ENCODE results near the gene DLG2.

DLG2 gene

DNA sequence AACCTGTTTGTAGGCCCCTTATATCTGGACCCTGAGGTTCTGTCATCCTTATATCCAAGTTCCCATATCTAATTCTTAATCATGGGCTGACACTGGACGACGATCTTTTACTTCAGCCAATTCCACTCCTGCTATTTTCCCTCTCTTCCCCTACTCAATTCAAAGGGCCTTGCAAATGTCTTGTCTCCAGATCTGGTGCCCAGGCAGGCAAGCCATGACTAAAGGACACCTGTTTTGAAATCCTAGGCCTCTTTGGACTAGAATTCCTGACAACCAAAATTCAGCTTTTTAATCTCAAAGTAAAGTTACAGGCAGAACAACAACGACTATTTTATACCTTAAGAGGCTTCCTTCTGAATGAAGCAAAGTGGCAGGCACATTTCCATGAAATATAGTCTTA lies 963.4 kb downstream of the DLG2 start:
- H3K4me1 ChIP-seq (ENCODE audit: control insufficient read depth in 2 of 2, insufficient read depth in 2 of 2, low read length in 2 of 2): no peaks in the 10 kb centered on the region
- H3K27ac ChIP-seq (ENCODE audit: low read depth in 2 of 2, low read length in 2 of 2): no peak overlapping the region
- H3K4me3 ChIP-seq (ENCODE audit: low read length in 2 of 2): no peak overlapping the region
- no peak overlapping the region for H3K9ac ChIP-seq (ENCODE audit: low read depth in 1 of 2, low read length in 2 of 2)
- no peaks in the 10 kb centered on the region for H3K36me3 ChIP-seq (ENCODE audit: control insufficient read depth in 2 of 2, insufficient read depth in 2 of 2, low read length in 2 of 2)
- no peaks in the 10 kb centered on the region for H3K9me3 ChIP-seq (ENCODE audit: control insufficient read depth in 2 of 2, low read length in 2 of 2)
- no peaks in the 10 kb centered on the region for H3K27me3 ChIP-seq (ENCODE audit: control insufficient read depth in 2 of 2, insufficient read depth in 2 of 2, low read length in 2 of 2)

DNA sequence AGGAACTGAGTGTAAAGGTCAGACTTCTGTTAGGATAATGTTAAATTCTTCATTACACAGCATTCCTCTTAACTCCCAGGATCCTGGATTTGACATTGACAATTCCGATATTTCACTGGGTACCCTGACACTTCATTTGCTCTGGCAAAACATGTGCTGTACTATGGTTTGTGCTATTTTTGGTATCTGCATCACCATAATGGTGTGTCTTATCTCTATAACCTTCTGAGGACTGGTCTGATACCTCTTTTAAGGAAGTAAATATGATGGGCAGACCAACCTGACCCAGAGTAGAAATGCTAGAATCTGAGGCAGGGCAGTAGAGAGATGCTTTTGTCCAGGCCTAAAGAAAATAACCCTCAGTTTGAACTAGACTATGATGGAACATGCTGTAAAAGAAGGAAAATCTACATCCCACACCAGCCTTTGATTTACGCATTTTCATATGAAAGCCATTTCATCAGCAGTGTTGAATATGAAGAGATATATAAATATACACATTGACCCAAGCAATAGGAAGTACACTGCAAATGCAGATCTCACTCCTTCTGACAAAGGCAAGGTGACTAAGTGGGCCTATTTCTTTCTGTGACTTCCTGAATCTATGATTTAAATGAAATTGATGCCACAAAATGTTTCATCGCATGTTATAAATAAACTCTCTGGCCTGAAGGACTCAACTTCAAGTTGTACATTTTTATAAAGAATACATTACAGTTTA lies 966.7 kb downstream of the DLG2 start:
- Histone ChIP-seq H3K9ac (ENCODE audit: low read depth in 1 of 2, low read length in 2 of 2) (no peak overlapping the region), H3K27ac (ENCODE audit: low read depth in 2 of 2, low read length in 2 of 2) (no peak overlapping the region), H3K27me3 (ENCODE audit: control insufficient read depth in 2 of 2, insufficient read depth in 2 of 2, low read length in 2 of 2) (no peaks in the 10 kb centered on the region), H3K4me3 (ENCODE audit: low read length in 2 of 2) (no peak overlapping the region), H3K9me3 (ENCODE audit: control insufficient read depth in 2 of 2, low read length in 2 of 2) (no peaks in the 10 kb centered on the region), H3K4me1 (ENCODE audit: control insufficient read depth in 2 of 2, insufficient read depth in 2 of 2, low read length in 2 of 2) (no peaks in the 10 kb centered on the region), H3K36me3 (ENCODE audit: control insufficient read depth in 2 of 2, insufficient read depth in 2 of 2, low read length in 2 of 2) (no peaks in the 10 kb centered on the region)

DNA sequence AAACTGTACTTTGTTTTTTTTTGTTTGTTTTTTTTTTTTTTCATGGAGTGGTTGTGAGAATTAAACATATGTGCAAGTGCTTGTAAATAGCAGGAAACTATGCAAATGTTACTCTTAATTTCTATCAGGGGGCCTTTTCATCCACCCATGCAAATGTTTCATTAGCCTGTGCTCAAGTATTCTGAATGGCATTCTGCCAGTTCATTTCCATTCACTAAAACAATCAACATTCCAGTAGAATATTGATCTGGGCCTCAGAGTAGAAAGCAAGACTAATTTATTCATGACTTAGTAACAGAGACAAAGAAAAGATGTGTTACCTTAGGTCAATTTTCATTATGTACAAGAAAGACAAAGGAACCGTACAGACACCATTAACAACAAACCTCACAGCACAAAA lies 971.4 kb downstream of the DLG2 start:
- Histone ChIP-seq H3K9me3 (ENCODE audit: control insufficient read depth in 2 of 2, low read length in 2 of 2) (no peaks in the 10 kb centered on the region), H3K4me1 (ENCODE audit: control insufficient read depth in 2 of 2, insufficient read depth in 2 of 2, low read length in 2 of 2) (no peaks in the 10 kb centered on the region), H3K9ac (ENCODE audit: low read depth in 1 of 2, low read length in 2 of 2) (no peak overlapping the region), H3K27me3 (ENCODE audit: control insufficient read depth in 2 of 2, insufficient read depth in 2 of 2, low read length in 2 of 2) (no peaks in the 10 kb centered on the region), H3K4me3 (ENCODE audit: low read length in 2 of 2) (no peak overlapping the region), H3K36me3 (ENCODE audit: control insufficient read depth in 2 of 2, insufficient read depth in 2 of 2, low read length in 2 of 2) (no peaks in the 10 kb centered on the region), H3K27ac (ENCODE audit: low read depth in 2 of 2, low read length in 2 of 2) (no peak overlapping the region)

DNA sequence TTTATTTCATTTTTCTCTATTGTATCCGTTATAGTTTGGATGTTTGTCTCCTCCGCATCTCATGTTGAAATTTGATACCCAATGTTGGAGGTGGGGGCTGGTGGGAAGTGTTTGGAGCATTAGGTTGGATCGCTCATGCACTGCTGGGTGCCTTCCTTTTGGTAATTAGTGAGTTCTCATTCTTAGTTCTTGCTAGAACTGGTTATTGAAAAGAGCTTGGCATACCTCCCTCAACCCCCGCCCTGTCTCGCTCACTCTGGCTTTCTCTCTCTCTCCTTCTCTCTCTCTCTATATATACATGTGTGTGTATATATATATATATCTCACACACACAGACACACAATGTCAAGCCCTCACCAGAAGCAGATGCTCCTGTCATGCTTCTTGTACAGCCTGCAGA lies 978.7 kb downstream of the DLG2 start:
- Histone ChIP-seq H3K27ac (ENCODE audit: low read depth in 2 of 2, low read length in 2 of 2) (no peak overlapping the region), H3K27me3 (ENCODE audit: control insufficient read depth in 2 of 2, insufficient read depth in 2 of 2, low read length in 2 of 2) (no peaks in the 10 kb centered on the region), H3K4me3 (ENCODE audit: low read length in 2 of 2) (no peak overlapping the region), H3K4me1 (ENCODE audit: control insufficient read depth in 2 of 2, insufficient read depth in 2 of 2, low read length in 2 of 2) (no peaks in the 10 kb centered on the region), H3K9ac (ENCODE audit: low read depth in 1 of 2, low read length in 2 of 2) (no peak overlapping the region), H3K9me3 (ENCODE audit: control insufficient read depth in 2 of 2, low read length in 2 of 2) (no peaks in the 10 kb centered on the region), H3K36me3 (ENCODE audit: control insufficient read depth in 2 of 2, insufficient read depth in 2 of 2, low read length in 2 of 2) (no peaks in the 10 kb centered on the region)

DNA sequence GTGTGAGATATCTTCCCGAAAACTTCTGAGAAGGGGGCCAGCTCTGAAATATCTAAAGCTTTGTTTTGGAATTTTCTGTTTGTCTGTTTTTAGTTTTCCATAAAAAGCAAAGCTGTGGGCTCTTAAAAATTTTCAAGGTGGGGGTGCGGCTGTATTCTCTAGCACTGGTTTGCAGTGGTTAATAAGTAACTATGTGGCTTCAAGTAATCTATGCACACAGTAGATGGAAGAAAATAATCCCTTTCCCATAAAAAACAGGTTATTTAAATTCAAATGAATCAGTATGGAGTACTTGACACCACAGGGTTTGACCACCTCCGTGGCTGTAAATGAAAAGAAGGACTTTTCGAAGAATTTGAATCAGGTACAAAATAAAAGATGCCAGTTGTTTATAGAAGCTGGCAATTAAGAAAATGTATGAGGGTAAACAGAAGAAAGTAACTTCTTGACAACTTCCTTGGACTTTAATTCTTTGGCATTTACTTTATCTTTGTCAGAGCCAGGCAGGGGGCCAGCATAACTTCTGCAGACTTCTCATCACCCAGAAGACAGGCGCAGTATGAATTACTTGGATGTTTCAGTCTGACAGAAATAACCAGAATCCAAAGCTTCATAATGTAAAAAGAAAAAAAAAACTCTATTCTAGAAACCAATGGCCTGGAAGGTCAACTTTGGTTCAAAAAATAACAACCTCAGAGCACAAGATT lies 981.0 kb downstream of the DLG2 start:
- Histone ChIP-seq H3K4me3 (ENCODE audit: low read length in 2 of 2) (no peak overlapping the region), H3K9me3 (ENCODE audit: control insufficient read depth in 2 of 2, low read length in 2 of 2) (no peaks in the 10 kb centered on the region), H3K9ac (ENCODE audit: low read depth in 1 of 2, low read length in 2 of 2) (no peak overlapping the region), H3K27me3 (ENCODE audit: control insufficient read depth in 2 of 2, insufficient read depth in 2 of 2, low read length in 2 of 2) (no peaks in the 10 kb centered on the region), H3K36me3 (ENCODE audit: control insufficient read depth in 2 of 2, insufficient read depth in 2 of 2, low read length in 2 of 2) (no peaks in the 10 kb centered on the region), H3K27ac (ENCODE audit: low read depth in 2 of 2, low read length in 2 of 2) (no peak overlapping the region), H3K4me1 (ENCODE audit: control insufficient read depth in 2 of 2, insufficient read depth in 2 of 2, low read length in 2 of 2) (no peaks in the 10 kb centered on the region)

DNA sequence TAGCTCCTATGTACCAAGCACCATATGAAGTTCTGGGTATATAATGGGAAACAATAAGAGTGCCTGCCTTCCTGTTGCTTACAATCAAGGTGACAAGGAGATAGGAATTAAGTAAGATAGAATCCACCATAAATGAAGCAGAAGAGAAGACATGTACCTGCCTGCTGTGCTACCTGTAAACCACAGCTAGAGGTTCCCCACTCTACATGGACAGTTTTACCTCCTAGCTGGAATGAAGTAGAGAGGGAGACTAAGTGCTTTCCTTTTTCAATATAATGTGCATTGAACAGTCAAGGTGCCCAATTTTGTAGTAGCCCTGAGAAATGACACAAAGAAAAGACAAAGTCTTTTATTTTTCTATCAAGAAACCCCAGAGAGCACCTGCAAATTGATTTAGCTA lies 984.6 kb downstream of the DLG2 start:
- no peaks in the 10 kb centered on the region for H3K9me3 ChIP-seq (ENCODE audit: control insufficient read depth in 2 of 2, low read length in 2 of 2)
- H3K27ac ChIP-seq (ENCODE audit: low read depth in 2 of 2, low read length in 2 of 2): no peak overlapping the region
- no peaks in the 10 kb centered on the region for H3K4me1 ChIP-seq (ENCODE audit: control insufficient read depth in 2 of 2, insufficient read depth in 2 of 2, low read length in 2 of 2)
- no peaks in the 10 kb centered on the region for H3K27me3 ChIP-seq (ENCODE audit: control insufficient read depth in 2 of 2, insufficient read depth in 2 of 2, low read length in 2 of 2)
- no peak overlapping the region for H3K9ac ChIP-seq (ENCODE audit: low read depth in 1 of 2, low read length in 2 of 2)
- H3K36me3 ChIP-seq (ENCODE audit: control insufficient read depth in 2 of 2, insufficient read depth in 2 of 2, low read length in 2 of 2): no peaks in the 10 kb centered on the region
- no peak overlapping the region for H3K4me3 ChIP-seq (ENCODE audit: low read length in 2 of 2)

DNA sequence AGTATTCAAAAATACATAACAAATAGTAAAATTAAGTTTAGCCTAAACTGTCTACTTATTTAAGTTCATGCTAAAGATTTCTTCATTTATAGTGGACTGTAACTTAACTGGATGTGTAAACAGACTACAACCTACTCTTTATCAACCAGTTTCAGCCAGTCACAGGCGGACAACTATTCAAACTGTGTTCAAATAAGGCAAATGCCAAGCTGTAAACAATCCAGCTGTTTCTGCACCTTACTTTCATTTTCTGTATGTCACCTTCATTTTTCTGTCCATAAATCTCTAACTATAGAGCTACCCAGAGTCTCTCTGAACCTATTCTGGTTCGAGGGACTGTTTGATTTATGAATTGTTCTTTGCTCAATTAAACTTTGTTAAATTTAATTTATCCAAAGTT lies 992.8 kb downstream of the DLG2 start:
- no peak overlapping the region for H3K4me3 ChIP-seq (ENCODE audit: low read length in 2 of 2)
- H3K4me1 ChIP-seq (ENCODE audit: control insufficient read depth in 2 of 2, insufficient read depth in 2 of 2, low read length in 2 of 2): peaks cover 0 to 4% of the 10 kb centered on the region in 2 donors
- H3K9me3 ChIP-seq (ENCODE audit: control insufficient read depth in 2 of 2, low read length in 2 of 2): no peaks in the 10 kb centered on the region
- no peaks in the 10 kb centered on the region for H3K36me3 ChIP-seq (ENCODE audit: control insufficient read depth in 2 of 2, insufficient read depth in 2 of 2, low read length in 2 of 2)
- no peak overlapping the region for H3K9ac ChIP-seq (ENCODE audit: low read depth in 1 of 2, low read length in 2 of 2)
- no peak overlapping the region for H3K27ac ChIP-seq (ENCODE audit: low read depth in 2 of 2, low read length in 2 of 2)
- H3K27me3 ChIP-seq (ENCODE audit: control insufficient read depth in 2 of 2, insufficient read depth in 2 of 2, low read length in 2 of 2): no peaks in the 10 kb centered on the region

DNA sequence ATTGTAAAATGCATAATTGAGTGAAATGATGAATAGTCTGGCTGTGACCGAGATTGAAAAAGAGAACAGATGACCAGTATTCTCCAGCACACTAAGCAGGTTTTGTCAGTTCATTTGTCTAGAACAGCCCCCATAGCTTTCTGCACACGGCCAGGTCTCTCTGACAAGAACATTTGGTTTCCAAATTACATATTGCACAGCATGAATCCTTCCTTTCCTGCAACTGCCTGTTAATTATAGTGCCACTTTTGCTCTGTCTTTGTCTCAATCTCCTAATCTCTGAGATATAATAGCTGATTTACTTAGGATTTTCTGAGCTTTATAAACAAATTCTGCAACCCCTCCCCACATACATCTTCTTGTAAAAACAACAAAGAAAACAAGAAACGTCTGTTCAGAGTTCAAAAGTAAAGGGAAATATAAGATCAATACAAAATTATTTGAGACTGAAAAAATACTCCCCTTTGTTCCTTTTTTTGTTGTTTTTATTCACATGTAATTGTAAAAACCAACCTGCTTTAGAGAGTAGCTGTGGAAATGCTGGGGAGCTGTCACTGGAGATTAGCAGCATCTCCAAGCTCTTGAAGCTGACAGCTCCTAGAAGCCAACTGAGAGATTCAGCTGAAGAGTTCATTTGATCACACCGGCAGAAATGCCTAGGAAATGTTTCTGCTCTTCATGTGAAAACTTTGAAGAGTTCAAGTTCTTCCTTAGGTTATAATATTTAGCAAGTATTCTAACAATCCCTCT lies 998.1 kb downstream of the DLG2 start:
- Histone ChIP-seq H3K9ac (ENCODE audit: low read depth in 1 of 2, low read length in 2 of 2) (no peak overlapping the region), H3K4me3 (ENCODE audit: low read length in 2 of 2) (no peak overlapping the region), H3K27ac (ENCODE audit: low read depth in 2 of 2, low read length in 2 of 2) (no peak overlapping the region), H3K4me1 (ENCODE audit: control insufficient read depth in 2 of 2, insufficient read depth in 2 of 2, low read length in 2 of 2) (no peaks in the 10 kb centered on the region), H3K9me3 (ENCODE audit: control insufficient read depth in 2 of 2, low read length in 2 of 2) (no peaks in the 10 kb centered on the region), H3K36me3 (ENCODE audit: control insufficient read depth in 2 of 2, insufficient read depth in 2 of 2, low read length in 2 of 2) (no peaks in the 10 kb centered on the region), H3K27me3 (ENCODE audit: control insufficient read depth in 2 of 2, insufficient read depth in 2 of 2, low read length in 2 of 2) (no peaks in the 10 kb centered on the region)

DNA sequence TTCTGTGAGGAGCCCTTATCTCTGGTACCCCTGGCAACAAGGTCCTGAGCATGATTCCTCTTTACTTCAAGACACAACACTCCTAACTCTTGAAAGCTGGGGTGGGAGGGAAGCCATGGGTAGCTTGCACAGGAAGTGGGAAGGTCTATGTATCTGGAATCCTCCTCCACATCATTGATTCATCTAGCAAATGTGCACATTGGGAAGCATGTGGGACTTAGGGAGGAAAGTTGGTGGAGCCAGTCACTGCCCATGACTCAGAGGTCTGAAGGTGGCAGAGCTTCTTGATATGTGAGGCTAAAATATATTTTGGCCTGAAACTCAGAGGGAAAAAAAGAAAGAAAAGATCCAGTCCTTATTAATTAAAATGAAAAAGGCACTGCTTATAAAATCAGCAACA lies 1000.9 kb downstream of the DLG2 start:
- no peak overlapping the region for H3K27ac ChIP-seq (ENCODE audit: low read depth in 2 of 2, low read length in 2 of 2)
- no peak overlapping the region for H3K4me3 ChIP-seq (ENCODE audit: low read length in 2 of 2)
- no peaks in the 10 kb centered on the region for H3K36me3 ChIP-seq (ENCODE audit: control insufficient read depth in 2 of 2, insufficient read depth in 2 of 2, low read length in 2 of 2)
- H3K9ac ChIP-seq (ENCODE audit: low read depth in 1 of 2, low read length in 2 of 2): no peak overlapping the region
- no peaks in the 10 kb centered on the region for H3K4me1 ChIP-seq (ENCODE audit: control insufficient read depth in 2 of 2, insufficient read depth in 2 of 2, low read length in 2 of 2)
- H3K27me3 ChIP-seq (ENCODE audit: control insufficient read depth in 2 of 2, insufficient read depth in 2 of 2, low read length in 2 of 2): no peaks in the 10 kb centered on the region
- no peaks in the 10 kb centered on the region for H3K9me3 ChIP-seq (ENCODE audit: control insufficient read depth in 2 of 2, low read length in 2 of 2)

DNA sequence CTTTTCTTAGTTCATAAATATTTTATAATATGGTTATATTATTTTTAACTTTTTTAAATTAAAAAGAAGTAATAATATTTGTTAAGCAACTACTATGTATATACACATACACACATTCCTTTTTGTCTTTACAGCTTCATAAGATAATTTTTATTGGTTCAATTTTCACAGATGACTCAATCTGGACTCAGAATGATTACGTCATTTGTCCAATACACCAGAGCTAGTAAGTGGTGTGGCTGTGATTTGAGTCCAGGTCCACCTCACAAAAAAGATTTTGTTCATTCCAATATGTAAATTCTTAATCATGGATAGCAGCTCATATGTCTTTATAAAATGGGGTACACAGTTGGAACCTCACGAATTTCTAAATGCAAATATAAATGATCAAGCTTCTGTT lies 1014.5 kb downstream of the DLG2 start:
- no peaks in the 10 kb centered on the region for H3K36me3 ChIP-seq (ENCODE audit: control insufficient read depth in 2 of 2, insufficient read depth in 2 of 2, low read length in 2 of 2)
- no peaks in the 10 kb centered on the region for H3K9me3 ChIP-seq (ENCODE audit: control insufficient read depth in 2 of 2, low read length in 2 of 2)
- H3K27ac ChIP-seq (ENCODE audit: low read depth in 2 of 2, low read length in 2 of 2): no peak overlapping the region
- H3K4me1 ChIP-seq (ENCODE audit: control insufficient read depth in 2 of 2, insufficient read depth in 2 of 2, low read length in 2 of 2): no peaks in the 10 kb centered on the region
- H3K27me3 ChIP-seq (ENCODE audit: control insufficient read depth in 2 of 2, insufficient read depth in 2 of 2, low read length in 2 of 2): no peaks in the 10 kb centered on the region
- H3K4me3 ChIP-seq (ENCODE audit: low read length in 2 of 2): no peak overlapping the region
- no peak overlapping the region for H3K9ac ChIP-seq (ENCODE audit: low read depth in 1 of 2, low read length in 2 of 2)

All from mucosa of rectum (tissue), 2 donors.